ENCODE data around the gene TRIM17. TPM values are rescaled to one million over a fixed set of nuclear protein-coding genes. Genes with fewer than 3 reads are reported as not detected.

The TRIM17 gene
- total RNA-seq, 1 donor from 2014 or later = 9.4 TPM

GRCh38 chr1:228373681-228374571, 42.7 kb downstream of the TRIM17 start:
- H3K4me1 Mint-ChIP-seq (ENCODE audit: unreplicated experiment) = no peaks in the 10 kb centered on the region

GRCh38 chr1:228373004-228373680, 43.5 kb downstream of the TRIM17 start:
- no peak for TF ChIP-seq CTCF (conservative IDR thresholded peaks at IDR 0.05)
- Mint-ChIP-seq H3K4me1 (ENCODE audit: unreplicated experiment) (no peaks in the 10 kb centered on the region), H3K9me3 (no peaks in the 10 kb centered on the region), H3K4me3 (no peak overlapping the region), H3K36me3 (no peaks in the 10 kb centered on the region), H3K27me3 (no peaks in the 10 kb centered on the region), H3K27ac (no peak overlapping the region)
- no peak for DNase-seq (ENCODE audit: extremely low spot score, unreplicated experiment)

More at GRCh38 chr1:228373681-228374571, 42.7 kb downstream of the TRIM17 start:
- no peak for DNase-seq (ENCODE audit: extremely low spot score, unreplicated experiment)
- no peak for TF ChIP-seq CTCF (conservative IDR thresholded peaks at IDR 0.05)
- no peak overlapping the region for H3K27ac Mint-ChIP-seq
- H3K36me3 Mint-ChIP-seq = no peaks in the 10 kb centered on the region
- no peak overlapping the region for H3K4me3 Mint-ChIP-seq
- H3K9me3 Mint-ChIP-seq = no peaks in the 10 kb centered on the region
- no peaks in the 10 kb centered on the region for H3K27me3 Mint-ChIP-seq

GRCh38 chr1:228372183-228373003, 44.3 kb downstream of the TRIM17 start:
- H3K36me3 Mint-ChIP-seq = no peaks in the 10 kb centered on the region
- H3K4me1 Mint-ChIP-seq (ENCODE audit: unreplicated experiment) = no peaks in the 10 kb centered on the region
- DNase-seq (ENCODE audit: extremely low spot score, unreplicated experiment) = no peak
- H3K4me3 Mint-ChIP-seq = no peak overlapping the region
- no peak for TF ChIP-seq CTCF (conservative IDR thresholded peaks at IDR 0.05)
- no peaks in the 10 kb centered on the region for H3K9me3 Mint-ChIP-seq
- H3K27ac Mint-ChIP-seq = no peak overlapping the region
- H3K27me3 Mint-ChIP-seq = no peaks in the 10 kb centered on the region

- H3K36me3 Mint-ChIP-seq = no peaks in the 10 kb centered on the region
- H3K9me3 Mint-ChIP-seq = no peaks in the 10 kb centered on the region
- H3K4me1 Mint-ChIP-seq (ENCODE audit: unreplicated experiment) = no peaks in the 10 kb centered on the region
- no peak for DNase-seq (ENCODE audit: extremely low spot score, unreplicated experiment)
- TF ChIP-seq CTCF (conservative IDR thresholded peaks at IDR 0.05) = no peak
- no peaks in the 10 kb centered on the region for H3K27me3 Mint-ChIP-seq
- no peak overlapping the region for H3K4me3 Mint-ChIP-seq
- no peak overlapping the region for H3K27ac Mint-ChIP-seq
Measured at GRCh38 chr1:228371741-228372182, 44.9 kb downstream of the TRIM17 start.

GRCh38 chr1:228370941-228371740, 45.5 kb downstream of the TRIM17 start:
- no peak overlapping the region for H3K27ac Mint-ChIP-seq
- no peak for DNase-seq (ENCODE audit: extremely low spot score, unreplicated experiment)
- H3K27me3 Mint-ChIP-seq = no peaks in the 10 kb centered on the region
- no peaks in the 10 kb centered on the region for H3K9me3 Mint-ChIP-seq
- TF ChIP-seq CTCF (conservative IDR thresholded peaks at IDR 0.05) = no peak
- H3K4me3 Mint-ChIP-seq = no peak overlapping the region
- H3K4me1 Mint-ChIP-seq (ENCODE audit: unreplicated experiment) = no peaks in the 10 kb centered on the region
- no peaks in the 10 kb centered on the region for H3K36me3 Mint-ChIP-seq

All from type B pancreatic cell (in vitro differentiated cells).